ENCODE data around the gene MRPL58. TPM values are rescaled to one million over a fixed set of nuclear protein-coding genes. Genes with fewer than 3 reads are reported as not detected.
"Not testable (repeated sequence)": the region's sequence is repeated elsewhere in the genome, so short reads cannot be mapped to it uniquely, and the experiment has no call there.

Gene MRPL58
- total RNA-seq, 1 donor from 2014 or later: 31.8 TPM

GRCh38 chr17:75034236-75034908 is 21.9 kb downstream of the MRPL58 start:
- Mint-ChIP-seq H3K27ac (peak overlapping the region; percentile 89), H3K27me3 (peaks cover 1% of the 10 kb centered on the region), H3K4me1 (peaks cover 34% of the 10 kb centered on the region), H3K4me3 (peak overlapping the region; percentile 91), H3K9me3 (peaks cover 3% of the 10 kb centered on the region), H3K36me3 (ENCODE audit: low read depth) (peaks cover 14% of the 10 kb centered on the region)
- intact Hi-C loops (cut with micrococcal nuclease): loop anchor here (1.0 to 5.0 kb wide), 5 partner anchors 13 to 148 kb away; partner anchors contain the start of genes CDR2L, KCTD2 and SUMO2
- ChIA-PET POLR2A (interaction anchor here (0.8 to 3.4 kb wide), 11 partner anchors 10 to 743 kb away, joined by 3 to 31 read pairs (median 4); partner anchors contain the start of genes ATP5PD, FDXR, HID1 and JPT1), CTCF (interaction anchor here (0.9 to 1.2 kb wide), 2 partner anchors 23 to 80 kb away, joined by 3 to 6 read pairs; no protein-coding TSS in a partner anchor)
- DNase-seq (peak; percentile 76), ATAC-seq (ENCODE audit: low read depth) (peak; percentile 72)
- TF ChIP-seq CTCF (IDR thresholded peaks at IDR 0.05): no peak

GRCh38 chr17:75036643-75037268 is 24.3 kb downstream of the MRPL58 start:
- CTCF ChIA-PET: interaction anchor here (0.6 kb wide), 1 partner anchor 19 kb away, joined by 3 read pairs; no protein-coding TSS in a partner anchor
- Mint-ChIP-seq H3K36me3 (ENCODE audit: low read depth) (peaks cover 35% of the 10 kb centered on the region), H3K4me3 (no peak overlapping the region), H3K9me3 (no peaks in the 10 kb centered on the region), H3K27me3 (peaks cover 1% of the 10 kb centered on the region), H3K4me1 (peaks cover 34% of the 10 kb centered on the region), H3K27ac (no peak overlapping the region)
- intact Hi-C loops (cut with micrococcal nuclease): no loop called here
- no peak for ATAC-seq (ENCODE audit: low read depth)
- POLR2A ChIA-PET: interaction anchor here (3.1 to 3.4 kb wide), 2 partner anchors 11 to 24 kb away, joined by 28 to 31 read pairs; partner anchors contain the start of genes ATP5PD, KCTD2 and MRPL58
- no peak for DNase-seq
- no peak for TF ChIP-seq CTCF (IDR thresholded peaks at IDR 0.05)

GRCh38 chr17:75039238-75039637 is 26.8 kb downstream of the MRPL58 start:
- DNase-seq (no peak), ATAC-seq (ENCODE audit: low read depth) (no peak)
- no peaks in the 10 kb centered on the region for H3K9me3 Mint-ChIP-seq
- no peak overlapping the region for H3K4me3 Mint-ChIP-seq
- intact Hi-C loops (cut with micrococcal nuclease): no loop called here
- CTCF ChIA-PET: interaction anchor here (0.7 kb wide), 1 partner anchor 71 kb away, joined by 3 read pairs; no protein-coding TSS in a partner anchor
- peaks cover 1% of the 10 kb centered on the region for H3K27me3 Mint-ChIP-seq
- H3K36me3 Mint-ChIP-seq (ENCODE audit: low read depth): peaks cover 40% of the 10 kb centered on the region
- TF ChIP-seq CTCF (IDR thresholded peaks at IDR 0.05): no peak
- POLR2A ChIA-PET: interaction anchor here (0.6 kb wide), 1 partner anchor 39 kb away, joined by 3 read pairs; no protein-coding TSS in a partner anchor
- no peak overlapping the region for H3K27ac Mint-ChIP-seq
- H3K4me1 Mint-ChIP-seq: peaks cover 18% of the 10 kb centered on the region

- H3K27me3 Mint-ChIP-seq: no peaks in the 10 kb centered on the region
- H3K27ac Mint-ChIP-seq: no peak overlapping the region
- H3K4me3 Mint-ChIP-seq: no peak overlapping the region
- H3K4me1 Mint-ChIP-seq: peaks cover 21% of the 10 kb centered on the region
- TF ChIP-seq CTCF (IDR thresholded peaks at IDR 0.05): no peak
- ATAC-seq (ENCODE audit: low read depth): no peak
- CTCF ChIA-PET: no interaction called here
- intact Hi-C loops (cut with micrococcal nuclease): no loop called here
- H3K9me3 Mint-ChIP-seq: no peaks in the 10 kb centered on the region
- H3K36me3 Mint-ChIP-seq (ENCODE audit: low read depth): peaks cover 42% of the 10 kb centered on the region
- POLR2A ChIA-PET: no interaction called here
- DNase-seq: no peak
These were observed 29.3 kb downstream of the MRPL58 start for GRCh38 chr17:75041656-75042280.

- intact Hi-C loops (cut with micrococcal nuclease): not testable (repeated sequence)
These were observed 31.3 kb downstream of the MRPL58 start for GRCh38 chr17:75043789-75044188.

More at GRCh38 chr17:75043789-75044188, 31.3 kb downstream of the MRPL58 start:
- peaks cover 32% of the 10 kb centered on the region for H3K4me1 Mint-ChIP-seq
- POLR2A ChIA-PET; H3K4me3 Mint-ChIP-seq; DNase-seq; ATAC-seq (ENCODE audit: low read depth); CTCF ChIA-PET; H3K27ac Mint-ChIP-seq; H3K27me3 Mint-ChIP-seq; H3K9me3 Mint-ChIP-seq: not testable (repeated sequence)
- H3K36me3 Mint-ChIP-seq (ENCODE audit: low read depth): peaks cover 39% of the 10 kb centered on the region
